G401 (cell line): ENCODE measurements around the gene NCKAP5. TPM values are rescaled to one million over a fixed set of nuclear protein-coding genes. Genes with fewer than 3 reads are reported as not detected.

ENCODE experiments used
- DNase-seq: peaks from one replicate; pipeline ENCODE4 v3.0.0-alpha.2; 2015; ENCODE audit warnings: low spot score
- in situ Hi-C: cut with HindIII; loops from 2 replicates; pipeline ENCODE4 v1.10.0; 2016; ENCODE audit warnings: low sequenced_read_pairs, mixed read lengths
- total RNA-seq: library from RNA; depleted of rRNA; stranded (reverse); fragments of >200 nt; shearing (Covaris generic); gene quantifications from 2 replicates; pipeline ENCODE4 v1.2.3, GENCODE V29; 2014

The NCKAP5 gene
- total RNA-seq, 1 experiment from 2014 or later, result not detected

GRCh38 chr2:133377021-133377481 lies 191.2 kb downstream of the NCKAP5 start:
- no peak for DNase-seq
- in situ Hi-C loops, result no loop called here

- no peak for DNase-seq
- in situ Hi-C loops, result no loop called here
Measured at GRCh38 chr2:133374781-133375180, 193.5 kb downstream of the NCKAP5 start.

- no peak for DNase-seq
- in situ Hi-C loops, result no loop called here
Measured at GRCh38 chr2:133371286-133371685, 197.0 kb downstream of the NCKAP5 start.

GRCh38 chr2:133369901-133370658 lies 198.2 kb downstream of the NCKAP5 start:
- in situ Hi-C loops, result no loop called here
- no peak for DNase-seq

- in situ Hi-C loops, result no loop called here
- DNase-seq, result no peak
Measured at GRCh38 chr2:133365117-133365516, 203.1 kb downstream of the NCKAP5 start.

GRCh38 chr2:133364636-133365035 lies 203.6 kb downstream of the NCKAP5 start:
- DNase-seq, result no peak

GRCh38 chr2:133363884-133364283 lies 204.4 kb downstream of the NCKAP5 start:
- no peak for DNase-seq
- in situ Hi-C loops, result no loop called here

More at GRCh38 chr2:133364636-133365035, 203.6 kb downstream of the NCKAP5 start:
- in situ Hi-C loops, result no loop called here

- DNase-seq, result no peak
- in situ Hi-C loops, result no loop called here
Measured at GRCh38 chr2:133362061-133362476, 206.2 kb downstream of the NCKAP5 start.

GRCh38 chr2:133360882-133361281 lies 207.4 kb downstream of the NCKAP5 start:
- no peak for DNase-seq
- in situ Hi-C loops, result no loop called here

- in situ Hi-C loops, result no loop called here
- DNase-seq, result no peak
Measured at GRCh38 chr2:133360190-133360589, 208.1 kb downstream of the NCKAP5 start.

GRCh38 chr2:133352719-133353118 lies 215.5 kb downstream of the NCKAP5 start:
- no peak for DNase-seq
- in situ Hi-C loops, result no loop called here

- no peak for DNase-seq
- in situ Hi-C loops, result no loop called here
Measured at GRCh38 chr2:133346654-133347053, 221.6 kb downstream of the NCKAP5 start.

- in situ Hi-C loops, result no loop called here
Measured at GRCh38 chr2:133345638-133346037, 222.6 kb downstream of the NCKAP5 start.

GRCh38 chr2:133344849-133345248 lies 223.4 kb downstream of the NCKAP5 start:
- DNase-seq, result no peak
- in situ Hi-C loops, result no loop called here

More at GRCh38 chr2:133345638-133346037, 222.6 kb downstream of the NCKAP5 start:
- DNase-seq, result no peak

- no peak for DNase-seq
- in situ Hi-C loops, result no loop called here
Measured at GRCh38 chr2:133343018-133343352, 225.3 kb downstream of the NCKAP5 start.

GRCh38 chr2:133342286-133343017 lies 225.8 kb downstream of the NCKAP5 start:
- in situ Hi-C loops, result no loop called here
- DNase-seq, result no peak

- in situ Hi-C loops, result no loop called here
- DNase-seq, result no peak
Measured at GRCh38 chr2:133341575-133341974, 226.7 kb downstream of the NCKAP5 start.

GRCh38 chr2:133338224-133338623 lies 230.0 kb downstream of the NCKAP5 start:
- in situ Hi-C loops, result no loop called here
- DNase-seq, result no peak

- no peak for DNase-seq
- in situ Hi-C loops, result no loop called here
Measured at GRCh38 chr2:133334923-133335322, 233.3 kb downstream of the NCKAP5 start.

- in situ Hi-C loops, result no loop called here
- no peak for DNase-seq
Measured at GRCh38 chr2:133333181-133333580, 235.1 kb downstream of the NCKAP5 start.

- DNase-seq, result no peak
- in situ Hi-C loops, result no loop called here
Measured at GRCh38 chr2:133331436-133331835, 236.8 kb downstream of the NCKAP5 start.
